RWPE2 (cell line): ENCODE results near the gene RPTOR.

Experiments
- ATAC-seq: fragments of 200-7000 bp; cut with Tn5 transposase; 3 replicates; pipeline ENCODE4 v1.9.1; 2021; ENCODE audit warnings: low read depth
- DNase-seq: peaks from one replicate; pipeline ENCODE4 v3.0.0-alpha.2; 2020; ENCODE audit warnings: low spot score
- H3K27ac ChIP-seq: fragments of 450-650 bp; 2 replicates; pipeline ENCODE4 v1.5.1; 2017; ENCODE audit warnings: mild to moderate bottlenecking; ENCODE audit not compliant: poor library complexity, severe bottlenecking
- H3K27me3 ChIP-seq: fragments of 250-450 bp; sonication (Bioruptor Pico); 2 replicates; pipeline ENCODE4 v1.5.1; 2021; ENCODE audit warnings: mild to moderate bottlenecking, moderate library complexity; ENCODE audit not compliant: insufficient read depth, poor library complexity, severe bottlenecking
- H3K36me3 ChIP-seq: fragments of 250-450 bp; sonication (Bioruptor Pico); 2 replicates; pipeline ENCODE4 v1.5.1; 2020; ENCODE audit warnings: low read depth, mild to moderate bottlenecking, moderate library complexity
- H3K4me1 ChIP-seq: fragments of 250-450 bp; sonication (Bioruptor Pico); 2 replicates; pipeline ENCODE4 v1.5.1; 2021; ENCODE audit warnings: mild to moderate bottlenecking, moderate library complexity; ENCODE audit not compliant: insufficient read depth, poor library complexity, severe bottlenecking
- H3K4me3 ChIP-seq: fragments of 250-450 bp; sonication (Bioruptor Pico); 2 replicates; pipeline ENCODE4 v1.5.1; 2021; ENCODE audit warnings: mild to moderate bottlenecking, moderate library complexity; ENCODE audit not compliant: severe bottlenecking
- H3K9me3 ChIP-seq: fragments of 250-450 bp; sonication (Bioruptor Pico); 2 replicates; pipeline ENCODE4 v1.5.1; 2021; ENCODE audit warnings: mild to moderate bottlenecking, moderate library complexity; ENCODE audit not compliant: severe bottlenecking
- CTCF ChIP-seq: fragments of 450-650 bp; IDR thresholded peaks from one replicate; pipeline ENCODE4 v1.5.1; 2017; ENCODE audit warnings: mild to moderate bottlenecking, moderate library complexity; ENCODE audit not compliant: poor library complexity, severe bottlenecking

RPTOR gene

GRCh38 chr17:80633207-80633606 lies 88.6 kb downstream of the RPTOR start:
- H3K4me3 ChIP-seq = no peak overlapping the region
- H3K27ac ChIP-seq = no peak overlapping the region
- TF ChIP-seq CTCF = no peak
- no peaks in the 10 kb centered on the region for H3K9me3 ChIP-seq
- H3K27me3 ChIP-seq = no peaks in the 10 kb centered on the region
- no peaks in the 10 kb centered on the region for H3K36me3 ChIP-seq
- ATAC-seq (no peak), DNase-seq (no peak)
- no peaks in the 10 kb centered on the region for H3K4me1 ChIP-seq

DNA sequence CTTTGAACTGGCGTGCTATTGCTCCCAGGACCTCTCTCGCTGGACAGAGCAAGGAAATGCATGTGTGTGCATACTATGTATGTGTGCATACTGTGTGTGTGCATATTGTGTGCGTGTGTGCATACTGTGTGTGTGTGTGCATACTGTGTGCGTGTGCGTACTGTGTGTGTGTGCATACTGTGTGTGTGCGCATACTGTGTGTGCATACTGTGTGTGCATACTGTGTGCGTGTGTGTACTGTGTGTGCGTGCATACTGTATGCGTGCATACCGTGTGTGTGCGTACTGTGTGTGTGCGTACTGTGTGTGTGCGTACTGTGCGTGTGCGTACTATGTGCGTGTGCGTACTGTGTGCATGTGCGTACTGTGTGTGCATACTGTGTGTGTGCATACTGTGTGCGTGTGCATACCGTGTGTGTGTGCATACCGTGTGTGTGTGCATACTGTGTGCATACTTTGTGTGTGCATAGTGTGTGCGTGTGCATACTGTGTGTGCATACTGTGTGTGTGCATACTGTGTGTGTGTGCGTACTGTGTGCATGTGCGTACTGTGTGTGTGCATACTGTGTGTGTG lies 89.4 kb downstream of the RPTOR start:
- Histone ChIP-seq H3K4me1 (no peaks in the 10 kb centered on the region), H3K36me3 (no peaks in the 10 kb centered on the region)
- no peak for DNase-seq

DNA sequence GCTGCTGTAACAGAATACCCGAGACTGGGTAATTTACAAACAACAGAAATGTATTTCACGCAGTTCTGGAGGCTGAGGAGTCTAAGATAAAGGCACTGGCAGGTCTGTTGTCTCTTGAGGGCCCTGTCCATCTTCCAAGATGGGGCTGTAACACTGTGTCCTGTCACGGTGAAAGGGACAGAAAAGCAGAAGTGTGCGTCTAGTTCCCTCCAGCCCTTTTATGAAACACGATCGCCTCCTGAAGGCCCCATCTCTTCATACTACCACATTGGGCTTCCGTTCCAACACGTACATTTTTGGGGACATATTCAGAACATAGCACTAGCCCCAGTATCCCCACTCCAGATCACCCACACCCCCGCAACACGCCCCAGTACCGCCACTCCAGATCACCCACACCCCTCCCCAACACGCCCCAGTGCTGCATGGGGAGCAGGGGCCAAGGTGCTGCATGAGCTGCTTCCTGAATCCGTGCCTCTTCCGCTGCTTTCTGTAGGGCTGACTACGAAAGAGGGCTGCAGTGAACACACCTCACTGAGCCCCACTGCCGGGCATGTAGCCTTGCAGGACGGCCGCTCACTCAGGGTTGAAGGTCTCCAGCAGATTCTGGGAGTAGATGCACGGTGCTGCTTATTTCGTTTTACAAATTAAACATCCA lies 91.9 kb downstream of the RPTOR start:
- H3K27me3 ChIP-seq = no peaks in the 10 kb centered on the region
- H3K4me1 ChIP-seq = no peaks in the 10 kb centered on the region
- ATAC-seq (no peak), DNase-seq (no peak)
- H3K9me3 ChIP-seq = no peaks in the 10 kb centered on the region
- H3K27ac ChIP-seq = no peak overlapping the region
- TF ChIP-seq CTCF = no peak
- H3K4me3 ChIP-seq = no peak overlapping the region
- peaks cover 7% of the 10 kb centered on the region; the same call in 1 of the 2 replicates for H3K36me3 ChIP-seq

More for the DNA sequence above, 89.4 kb downstream of the RPTOR start:
- Histone ChIP-seq H3K9me3 (no peaks in the 10 kb centered on the region), H3K4me3 (no peak overlapping the region), H3K27me3 (no peaks in the 10 kb centered on the region), H3K27ac (no peak overlapping the region)
- no peak for TF ChIP-seq CTCF
- no peak for ATAC-seq

GRCh38 chr17:80637048-80637781 lies 92.6 kb downstream of the RPTOR start:
- H3K36me3 ChIP-seq = peaks cover 8% of the 10 kb centered on the region; the same call in 1 of the 2 replicates
- no peaks in the 10 kb centered on the region for H3K4me1 ChIP-seq
- DNase-seq (no peak), ATAC-seq (no peak)
- no peaks in the 10 kb centered on the region for H3K27me3 ChIP-seq
- no peaks in the 10 kb centered on the region for H3K9me3 ChIP-seq
- no peak overlapping the region for H3K4me3 ChIP-seq
- no peak overlapping the region for H3K27ac ChIP-seq
- no peak for TF ChIP-seq CTCF

DNA sequence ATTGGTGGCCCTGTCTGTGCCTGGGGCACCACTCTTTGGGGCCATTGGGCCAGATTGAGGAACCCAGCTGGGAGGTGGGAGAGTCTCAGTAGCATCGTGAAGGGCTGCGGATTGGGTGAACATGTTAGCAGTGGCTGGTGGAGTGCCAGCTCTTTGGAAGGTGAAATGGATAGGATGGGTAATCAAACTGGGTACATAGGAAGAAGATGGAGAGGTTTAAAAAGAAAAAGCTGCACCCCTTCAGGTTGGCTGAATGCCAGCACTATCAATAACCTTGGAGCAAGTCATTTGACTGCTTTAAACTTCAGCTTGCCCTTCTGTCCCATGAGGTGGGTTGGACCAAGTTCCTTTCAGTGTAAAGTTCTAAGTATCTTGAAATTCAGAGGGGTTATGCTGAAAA lies 95.0 kb downstream of the RPTOR start:
- Histone ChIP-seq H3K27ac (no peak overlapping the region), H3K4me3 (no peak overlapping the region), H3K9me3 (no peaks in the 10 kb centered on the region), H3K27me3 (no peaks in the 10 kb centered on the region), H3K4me1 (no peaks in the 10 kb centered on the region), H3K36me3 (peaks cover 20% of the 10 kb centered on the region; the same call in 1 of the 2 replicates)
- ATAC-seq = no peak
- TF ChIP-seq CTCF = no peak
- DNase-seq = no peak
